Smooth muscle cell (in vitro differentiated cells): ENCODE measurements around the gene NPPA. TPM values are rescaled to one million over a fixed set of nuclear protein-coding genes. Genes with fewer than 3 reads are reported as not detected.

ENCODE experiments used
- DNase-seq: peaks from one replicate; lab custom pipeline; 2025; ENCODE audit not compliant: unreplicated experiment; lab: John Stamatoyannopoulos, UW
- H2AFZ ChIP-seq: fragments of 200-600 bp; sonication (generic); 2 replicates; pipeline ENCODE4 v1.6.0; 2016; ENCODE audit warnings: antibody characterized with exemption, low read depth, mild to moderate bottlenecking
- H3F3A ChIP-seq: fragments of 200-600 bp; sonication (generic); 2 replicates; pipeline ENCODE4 v1.6.0; 2017; ENCODE audit warnings: antibody characterized with exemption, low read depth
- H3K27ac ChIP-seq: fragments of 200-600 bp; sonication (generic); 2 replicates; pipeline ENCODE4 v1.5.1; 2016; ENCODE audit warnings: low read depth, mild to moderate bottlenecking
- H3K27me3 ChIP-seq: fragments of 200-600 bp; sonication (generic); 2 replicates; pipeline ENCODE4 v1.6.1; 2016; ENCODE audit warnings: low read depth, mild to moderate bottlenecking
- H3K36me3 ChIP-seq: fragments of 200-600 bp; sonication (generic); 2 replicates; pipeline ENCODE4 v1.5.1; 2016; ENCODE audit warnings: low read depth
- H3K4me1 ChIP-seq: fragments of 200-600 bp; sonication (generic); 2 replicates; pipeline ENCODE4 v1.5.1; 2016; ENCODE audit warnings: low read depth
- H3K4me2 ChIP-seq: fragments of 200-600 bp; sonication (generic); 2 replicates; pipeline ENCODE4 v1.6.0; 2016; ENCODE audit warnings: mild to moderate bottlenecking
- H3K4me3 ChIP-seq: fragments of 200-600 bp; sonication (generic); 2 replicates; pipeline ENCODE4 v1.5.1; 2016; ENCODE audit warnings: mild to moderate bottlenecking
- H3K79me2 ChIP-seq: fragments of 200-600 bp; sonication (generic); 2 replicates; pipeline ENCODE4 v1.6.0; 2016; ENCODE audit warnings: low read depth, mild to moderate bottlenecking
- H3K9ac ChIP-seq: fragments of 200-600 bp; sonication (generic); 2 replicates; pipeline ENCODE4 v1.6.0; 2016; ENCODE audit warnings: low read depth
- H3K9me3 ChIP-seq: fragments of 200-600 bp; sonication (generic); replicated peaks from 2 replicates; pipeline ENCODE4 v1.5.1; 2016; ENCODE audit warnings: low read depth
- H4K20me1 ChIP-seq: fragments of 200-600 bp; sonication (generic); 2 replicates; pipeline ENCODE4 v1.6.0; 2016; ENCODE audit warnings: low read depth
- CTCF ChIP-seq: fragments of 200-600 bp; sonication (generic); IDR thresholded peaks from 2 replicates; pipeline ENCODE4 v1.5.1; 2017; ENCODE audit warnings: borderline replicate concordance, mild to moderate bottlenecking, antibody characterized with exemption; ENCODE audit not compliant: insufficient read depth, poor library complexity, severe bottlenecking
- WGBS: methylation state at CpG from one replicate; pipeline ENCODE4 v1.1.7; 2016; ENCODE audit warnings: low lambda C conversion rate; 5-methylcytosine and 5-hydroxymethylcytosine counted together
- polyA plus RNA-seq: library from polyadenylated mRNA; unstranded; fragments of >200 nt; fragmentation: Nextera tagmentation; extraction: Ambion mirVana; gene quantifications from 2 replicates; pipeline ENCODE4 v1.2.1, GENCODE V29; 2016
- total RNA-seq: library from RNA; depleted of rRNA; stranded (reverse); fragments of >200 nt; gene quantifications from 2 replicates; pipeline ENCODE4 v1.2.3, GENCODE V29; 2014

Gene NPPA
- total and polyA plus RNA-seq, 2 experiments from 2014 or later: 0.48 TPM; not detected in 1

GRCh38 chr1:11869650-11870207 lies 22.1 kb upstream of the NPPA start:
- 93% methylated on average over 5 of the region's 5 CpGs for WGBS
- no peaks in the 10 kb centered on the region for H3K36me3 ChIP-seq
- no peak overlapping the region for H3K4me2 ChIP-seq
- no peak overlapping the region for H2AFZ ChIP-seq
- H3K9ac ChIP-seq: no peak overlapping the region
- no peak for DNase-seq
- H3K27me3 ChIP-seq: no peaks in the 10 kb centered on the region
- no peak overlapping the region for H3K4me3 ChIP-seq
- no peak for TF ChIP-seq CTCF
- H3K79me2 ChIP-seq: no peaks in the 10 kb centered on the region
- no peaks in the 10 kb centered on the region for H3K9me3 ChIP-seq
- no peaks in the 10 kb centered on the region for H3F3A ChIP-seq
- no peak overlapping the region for H3K27ac ChIP-seq
- no peaks in the 10 kb centered on the region for H3K4me1 ChIP-seq
- no peaks in the 10 kb centered on the region for H4K20me1 ChIP-seq

- Histone ChIP-seq H3F3A (no peaks in the 10 kb centered on the region), H3K4me3 (no peak overlapping the region), H4K20me1 (no peaks in the 10 kb centered on the region), H2AFZ (no peak overlapping the region), H3K4me2 (no peak overlapping the region), H3K9ac (no peak overlapping the region), H3K4me1 (no peaks in the 10 kb centered on the region), H3K79me2 (no peaks in the 10 kb centered on the region), H3K27ac (no peak overlapping the region), H3K36me3 (no peaks in the 10 kb centered on the region), H3K9me3 (no peaks in the 10 kb centered on the region), H3K27me3 (no peaks in the 10 kb centered on the region)
- 89% methylated on average over 3 of the region's 3 CpGs for WGBS
- DNase-seq: no peak
- TF ChIP-seq CTCF: no peak
Measured at GRCh38 chr1:11869104-11869503, 21.5 kb upstream of the NPPA start.

- H3K27me3 ChIP-seq: no peaks in the 10 kb centered on the region
- no peak overlapping the region for H3K27ac ChIP-seq
- no peaks in the 10 kb centered on the region for H3K36me3 ChIP-seq
- H3K9me3 ChIP-seq: no peaks in the 10 kb centered on the region
- no peaks in the 10 kb centered on the region for H3K79me2 ChIP-seq
- TF ChIP-seq CTCF: no peak
- H3F3A ChIP-seq: no peaks in the 10 kb centered on the region
- H3K4me3 ChIP-seq: no peak overlapping the region
- no peaks in the 10 kb centered on the region for H4K20me1 ChIP-seq
- H2AFZ ChIP-seq: no peak overlapping the region
- no peak overlapping the region for H3K9ac ChIP-seq
- no peak for DNase-seq
- WGBS: 85% methylated on average over 13 of the region's 13 CpGs
- no peaks in the 10 kb centered on the region for H3K4me1 ChIP-seq
- H3K4me2 ChIP-seq: no peak overlapping the region
Measured at GRCh38 chr1:11868331-11868980, 20.9 kb upstream of the NPPA start.

- TF ChIP-seq CTCF: no peak
- Histone ChIP-seq H3K27me3 (peaks cover 17% of the 10 kb centered on the region), H3K27ac (no peak overlapping the region), H3K9ac (no peak overlapping the region), H3K79me2 (no peaks in the 10 kb centered on the region), H3K9me3 (no peaks in the 10 kb centered on the region), H3K4me2 (no peak overlapping the region), H3K36me3 (no peaks in the 10 kb centered on the region), H3K4me1 (no peaks in the 10 kb centered on the region), H3K4me3 (no peak overlapping the region), H4K20me1 (no peaks in the 10 kb centered on the region), H2AFZ (no peak overlapping the region), H3F3A (no peaks in the 10 kb centered on the region)
- DNase-seq: no peak
- WGBS: 73% methylated on average over 6 of the region's 6 CpGs
Measured at GRCh38 chr1:11862890-11863289, 15.3 kb upstream of the NPPA start.
